22Rv1 (cell line): ENCODE measurements around the gene TCTN1.

Experiments used
- H3K27ac ChIP-seq: fragments of 450-650 bp; 2 replicates; pipeline ENCODE4 v1.5.1; 2017
- CTCF ChIP-seq: fragments of 450-650 bp; IDR thresholded peaks from 2 replicates; pipeline ENCODE4 v1.5.1; 2017; ENCODE audit warnings: mild to moderate bottlenecking
- ZFX ChIP-seq: fragments of 450-650 bp; IDR thresholded peaks from 2 replicates; pipeline ENCODE4 v1.6.1; 2017; ENCODE audit warnings: antibody characterized with exemption, borderline replicate concordance

The TCTN1 gene

GRCh38 chr12:110677982-110678381 lies 64.1 kb downstream of the TCTN1 start:
- no peak overlapping the region for H3K27ac ChIP-seq
- TF ChIP-seq ZFX (no peak), CTCF (no peak)

- H3K27ac ChIP-seq: no peak overlapping the region
- no peak for TF ChIP-seq ZFX
These were observed 65.3 kb downstream of the TCTN1 start for GRCh38 chr12:110679201-110679600.

- no peak overlapping the region for H3K27ac ChIP-seq
- TF ChIP-seq CTCF (no peak), ZFX (no peak)
These were observed 66.1 kb downstream of the TCTN1 start for GRCh38 chr12:110680032-110680431.

- H3K27ac ChIP-seq: no peak overlapping the region
- TF ChIP-seq ZFX: no peak
- no peak for TF ChIP-seq CTCF
These were observed 70.0 kb downstream of the TCTN1 start for GRCh38 chr12:110683888-110684287.

- TF ChIP-seq ZFX: no peak
- TF ChIP-seq CTCF: no peak
- no peak overlapping the region for H3K27ac ChIP-seq
These were observed 70.4 kb downstream of the TCTN1 start for GRCh38 chr12:110684312-110684836.

GRCh38 chr12:110686294-110686903 lies 72.5 kb downstream of the TCTN1 start:
- no peak overlapping the region for H3K27ac ChIP-seq
- TF ChIP-seq CTCF (no peak), ZFX (no peak)

- no peak overlapping the region for H3K27ac ChIP-seq
- no peak for TF ChIP-seq ZFX
- TF ChIP-seq CTCF: no peak
These were observed 73.7 kb downstream of the TCTN1 start for GRCh38 chr12:110687396-110688169.
